Transverse colon (tissue), 4 donors: ENCODE data around the gene SGIP1.

ENCODE experiments used
- CTCF ChIP-seq, 5 experiments: fragments of 200-600 bp in 3 of 5; fragments of 450-650 bp in 2 of 5; sonication (generic) in 3 of 5; IDR thresholded peaks; 1 replicate in 2 of 5; 2 replicates in 3 of 5; pipeline ENCODE4 v1.5.1; 2016 to 2017; ENCODE audit warnings: antibody characterized with exemption in 5 of 5, inconsistent platforms in 3 of 5, mild to moderate bottlenecking in 2 of 5, moderate library complexity in 1 of 5
- EP300 ChIP-seq: sonication (generic); formaldehyde crosslinking; IDR thresholded peaks from one replicate; pipeline ENCODE4 v1.6.1; 2017; ENCODE audit warnings: antibody characterized with exemption, low read depth
- POLR2A ChIP-seq: fragments of 450-650 bp; IDR thresholded peaks from one replicate; pipeline ENCODE4 v1.6.1; 2016; ENCODE audit warnings: antibody characterized with exemption, mild to moderate bottlenecking, moderate library complexity
- POLR2AphosphoS5 ChIP-seq, 3 donors: sonication (generic); formaldehyde crosslinking; IDR thresholded peaks; one replicate each; pipeline ENCODE4 v1.6.1; 2016; ENCODE audit warnings: antibody characterized with exemption in 3 of 3

- TF ChIP-seq CTCF (IDR thresholded peaks at IDR 0.05) (no peak), POLR2A (no peak), EP300 (no peak), POLR2AphosphoS5 (IDR thresholded peaks at IDR 0.05) (no peak)
Observed at GRCh38 chr1:66791621-66792610, 258.0 kb downstream of the SGIP1 start.
